Activated CD8-positive, alpha-beta memory T cell treated with anti-CD3 and anti-CD28 coated beads, Interleukin-2, amount 10 ng/mL, durations not matched to agents 7 days and 5 days (primary cell): ENCODE measurements around the gene STING1. TPM values are rescaled to one million over a fixed set of nuclear protein-coding genes. Genes with fewer than 3 reads are reported as not detected.

ENCODE experiments used
- ATAC-seq: fragments of 150-1000 bp; cut with Tn5 transposase; one replicate; pipeline ENCODE4 v1.10.0; 2021; ENCODE audit warnings: moderate library complexity
- CTCF ChIA-PET: fragments of 350-600 bp; sonication (Branson Sonifier 250); formaldehyde crosslinking; loops from one replicate; lab custom pipeline; 2021; ENCODE audit warnings: antibody characterized with exemption; lab: Charles Lee
- DNase-seq: peaks from one replicate; pipeline ENCODE4 v3.0.0-alpha.2; 2020
- H3K27ac Mint-ChIP-seq: one replicate; pipeline ENCODE4 v1.8.0; 2021; ENCODE audit warnings: mild to moderate bottlenecking, mixed read lengths
- H3K27me3 Mint-ChIP-seq: one replicate; pipeline ENCODE4 v1.8.0; 2021; ENCODE audit warnings: mixed read lengths
- H3K36me3 Mint-ChIP-seq: one replicate; pipeline ENCODE4 v1.8.0; 2021; ENCODE audit warnings: mild to moderate bottlenecking, mixed read lengths
- H3K4me1 Mint-ChIP-seq: one replicate; pipeline ENCODE4 v1.8.0; 2021; ENCODE audit warnings: mixed read lengths
- H3K4me3 Mint-ChIP-seq: one replicate; pipeline ENCODE4 v1.8.0; 2021; ENCODE audit warnings: mild to moderate bottlenecking, moderate library complexity, mixed read lengths
- H3K9me3 Mint-ChIP-seq: one replicate; pipeline ENCODE4 v1.8.0; 2022; ENCODE audit warnings: low read depth, mixed read lengths
- total RNA-seq, 2 experiments: library from RNA; stranded (reverse); gene quantifications; one replicate each; pipeline ENCODE4 v1.2.3, GENCODE V29; 2021

STING1 gene
- total RNA-seq, 2 experiments from 2014 or later: 103 to 115 TPM

DNA sequence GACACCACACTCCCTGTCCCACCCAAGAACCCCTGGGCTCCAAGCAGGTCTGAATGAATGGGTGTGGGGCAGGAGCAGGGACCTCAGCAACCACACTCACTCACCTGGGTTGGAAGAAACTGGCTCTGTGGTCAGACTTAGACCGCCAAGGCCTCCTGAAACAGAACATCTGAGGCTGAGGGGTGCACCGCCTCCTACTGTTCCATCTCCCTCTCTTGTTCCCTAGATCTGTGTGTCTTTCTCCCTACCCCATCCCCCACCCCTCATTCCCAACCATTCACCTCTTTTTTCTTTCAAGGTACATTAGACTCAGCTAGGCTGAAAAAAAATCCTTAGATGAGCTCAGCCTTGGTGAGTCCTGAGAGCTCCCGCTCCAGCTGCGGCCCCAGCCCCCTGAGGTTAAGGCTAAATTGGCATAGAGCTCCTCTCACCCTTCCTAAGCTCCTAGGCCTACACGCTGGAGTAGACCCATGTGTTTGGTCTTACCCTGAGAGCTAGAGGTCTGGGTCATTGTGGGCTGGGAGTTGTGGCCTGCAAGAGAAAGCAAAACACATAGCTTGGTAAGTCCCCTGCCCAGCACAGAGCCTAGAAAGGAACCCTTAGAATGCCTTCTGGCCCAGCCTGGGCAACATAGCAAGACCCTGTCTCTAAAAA, 24.8 kb downstream of the STING1 start:
- ATAC-seq (peak; percentile 8), DNase-seq (peak; percentile 80)
- Mint-ChIP-seq H3K4me1 (peaks cover 66% of the 10 kb centered on the region), H3K36me3 (no peaks in the 10 kb centered on the region), H3K27ac (peak overlapping the region; percentile 86), H3K27me3 (no peaks in the 10 kb centered on the region), H3K4me3 (no peak overlapping the region), H3K9me3 (no peaks in the 10 kb centered on the region)
- CTCF ChIA-PET: interaction anchor here (0.7 to 2.4 kb wide), 22 partner anchors 9 to 308 kb away, joined by 3 to 17 read pairs (median 3); partner anchors contain the start of genes DNAJC18 and STING1

DNA sequence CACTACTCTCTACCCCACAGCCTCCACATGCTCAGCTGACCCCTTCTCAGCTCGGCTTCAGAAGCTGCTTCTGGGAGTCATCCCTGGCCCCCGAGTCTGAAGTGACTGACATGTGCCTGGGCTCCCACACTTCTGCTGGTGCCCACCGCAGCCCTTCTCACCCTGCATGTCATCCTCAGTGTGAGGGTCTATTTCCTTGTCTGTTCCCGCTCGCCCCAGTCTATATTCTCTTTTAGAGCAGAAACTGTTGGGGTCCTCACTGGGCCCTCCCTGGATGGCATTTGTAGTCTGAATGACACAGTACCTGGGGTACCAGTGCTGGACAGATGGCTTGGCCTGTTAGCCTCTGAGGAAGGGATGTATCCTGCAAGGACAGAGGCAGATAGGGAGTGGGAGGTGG, 25.3 kb downstream of the STING1 start:
- Mint-ChIP-seq H3K27me3 (no peaks in the 10 kb centered on the region), H3K9me3 (no peaks in the 10 kb centered on the region), H3K27ac (peak overlapping the region; percentile 86), H3K4me3 (no peak overlapping the region), H3K4me1 (peaks cover 66% of the 10 kb centered on the region), H3K36me3 (no peaks in the 10 kb centered on the region)
- ATAC-seq: no peak
- DNase-seq: no peak
- CTCF ChIA-PET: interaction anchor here (0.7 to 3.1 kb wide), 10 partner anchors 9 to 56 kb away, joined by 3 to 17 read pairs (median 4); partner anchors contain the start of gene DNAJC18

DNA sequence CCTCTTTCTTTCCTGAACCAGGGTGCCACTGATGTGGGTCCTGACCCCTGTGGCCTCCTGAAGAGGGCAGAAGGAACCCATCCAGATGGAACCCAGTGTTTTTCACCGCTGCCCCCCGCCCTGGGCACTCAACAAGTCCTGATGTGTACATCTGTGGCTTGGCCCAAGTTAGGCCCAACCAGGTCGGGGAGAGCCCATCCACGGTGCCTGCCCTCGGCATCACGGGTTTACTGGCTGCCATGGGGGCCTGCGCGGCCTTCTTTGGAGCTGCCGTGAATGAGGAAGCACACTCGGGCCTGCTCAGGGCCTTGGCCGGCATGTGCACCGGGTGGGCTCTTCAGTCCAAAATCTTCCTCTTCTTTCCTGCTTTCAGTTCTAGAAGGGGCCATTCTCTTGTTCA, 25.8 kb downstream of the STING1 start:
- Mint-ChIP-seq H3K9me3 (no peaks in the 10 kb centered on the region), H3K4me1 (peaks cover 66% of the 10 kb centered on the region), H3K4me3 (no peak overlapping the region), H3K27ac (peak overlapping the region; percentile 2), H3K27me3 (no peaks in the 10 kb centered on the region), H3K36me3 (no peaks in the 10 kb centered on the region)
- no peak for ATAC-seq
- no peak for DNase-seq
- CTCF ChIA-PET: interaction anchor here (0.7 to 3.1 kb wide), 6 partner anchors 9 to 58 kb away, joined by 3 to 14 read pairs (median 3); partner anchors contain the start of gene DNAJC18

DNA sequence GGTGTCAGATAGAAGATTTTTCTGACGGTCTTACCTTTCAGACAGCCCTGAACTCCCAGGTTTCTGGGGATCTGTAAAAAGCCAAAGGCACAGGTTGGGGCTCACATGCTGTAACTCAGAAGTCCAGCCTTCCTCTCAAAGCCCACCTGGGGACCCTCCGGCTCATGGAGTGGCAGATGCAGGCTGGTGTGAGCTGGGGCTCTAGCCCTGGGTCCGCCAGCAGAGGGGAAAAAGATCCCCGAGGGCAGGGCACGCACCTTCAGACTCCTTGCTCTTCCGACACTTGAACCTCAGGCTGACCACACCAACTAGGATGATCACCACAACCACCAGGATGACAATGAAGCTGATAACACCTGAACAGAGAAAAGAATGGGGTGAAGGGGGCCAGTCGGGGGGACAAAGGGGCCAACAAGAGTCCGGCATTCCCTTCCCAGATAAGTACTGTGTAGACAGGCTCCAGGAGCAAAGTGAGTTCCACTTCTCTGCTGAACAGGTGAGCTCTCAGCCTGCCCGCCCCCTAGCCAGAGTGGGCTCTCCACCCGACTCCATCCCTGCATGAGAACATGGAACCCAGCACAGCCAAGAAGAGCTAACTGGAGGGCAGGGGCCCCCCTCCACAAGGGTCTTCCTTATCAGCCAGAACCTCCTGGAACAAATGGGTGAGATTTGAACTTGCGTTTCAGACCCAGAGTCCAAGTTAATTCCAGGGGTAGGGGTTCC, 27.8 kb downstream of the STING1 start:
- ATAC-seq (peak; percentile 2), DNase-seq (no peak)
- H3K36me3 Mint-ChIP-seq: no peaks in the 10 kb centered on the region
- H3K4me1 Mint-ChIP-seq: peaks cover 48% of the 10 kb centered on the region
- peak overlapping the region; percentile 56 for H3K27ac Mint-ChIP-seq
- H3K4me3 Mint-ChIP-seq: no peak overlapping the region
- CTCF ChIA-PET: interaction anchor here (1.0 to 3.1 kb wide), 5 partner anchors 9 to 182 kb away, joined by 3 to 14 read pairs (median 4); partner anchors contain the start of gene STING1
- H3K9me3 Mint-ChIP-seq: no peaks in the 10 kb centered on the region
- H3K27me3 Mint-ChIP-seq: no peaks in the 10 kb centered on the region

DNA sequence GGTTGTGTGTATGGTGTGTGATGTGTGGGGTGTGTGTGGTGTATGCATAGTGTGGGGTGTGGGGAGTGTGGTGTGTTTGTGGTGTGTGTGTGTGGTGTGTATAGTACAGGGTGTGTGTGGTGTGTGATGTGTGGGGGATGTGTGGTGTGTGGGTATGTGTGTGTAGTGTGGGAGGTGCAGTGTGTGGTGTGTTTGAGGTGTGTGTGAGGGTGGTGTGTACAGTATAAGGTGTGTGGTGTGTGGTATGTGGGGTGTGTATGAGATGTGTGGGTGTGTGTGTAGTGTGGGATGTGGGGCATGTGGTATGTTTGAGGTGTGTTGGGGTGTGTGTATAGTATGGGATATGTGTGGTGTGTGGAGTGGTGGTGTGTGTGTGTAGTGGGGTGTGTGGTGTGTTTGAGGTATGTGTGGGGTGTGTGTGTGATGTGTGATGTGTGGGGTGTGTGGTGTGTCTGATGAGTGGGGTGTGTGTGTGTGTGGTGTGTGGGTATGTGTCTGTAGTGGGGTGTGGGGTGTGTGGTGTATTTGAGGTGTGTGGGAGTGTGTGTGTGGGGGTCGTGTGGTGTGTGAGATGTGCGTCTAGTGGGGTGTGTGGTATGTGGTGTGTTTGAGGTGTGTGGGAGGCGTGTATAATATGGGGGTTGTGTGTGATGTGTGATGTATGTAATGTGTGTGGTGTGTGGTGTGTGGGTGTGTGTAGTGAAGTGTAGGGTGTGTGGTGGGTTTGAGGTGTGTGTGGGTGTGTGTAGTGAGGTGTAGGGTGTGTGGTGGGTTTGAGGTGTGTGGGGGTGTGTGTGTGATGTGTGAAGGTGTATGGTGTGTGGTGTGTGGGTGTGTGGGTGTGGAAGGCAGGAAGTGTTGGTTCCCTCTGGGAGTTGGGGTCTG, 28.6 kb downstream of the STING1 start:
- ATAC-seq (peak; percentile 2), DNase-seq (peak; percentile 69)
- Mint-ChIP-seq H3K4me3 (no peak overlapping the region), H3K27ac (peak overlapping the region; percentile 56), H3K9me3 (no peaks in the 10 kb centered on the region), H3K36me3 (no peaks in the 10 kb centered on the region), H3K27me3 (no peaks in the 10 kb centered on the region), H3K4me1 (peaks cover 42% of the 10 kb centered on the region)
- CTCF ChIA-PET: interaction anchor here (1.4 to 3.1 kb wide), 2 partner anchors 28 to 32 kb away, joined by 4 to 14 read pairs; partner anchors contain the start of gene STING1

DNA sequence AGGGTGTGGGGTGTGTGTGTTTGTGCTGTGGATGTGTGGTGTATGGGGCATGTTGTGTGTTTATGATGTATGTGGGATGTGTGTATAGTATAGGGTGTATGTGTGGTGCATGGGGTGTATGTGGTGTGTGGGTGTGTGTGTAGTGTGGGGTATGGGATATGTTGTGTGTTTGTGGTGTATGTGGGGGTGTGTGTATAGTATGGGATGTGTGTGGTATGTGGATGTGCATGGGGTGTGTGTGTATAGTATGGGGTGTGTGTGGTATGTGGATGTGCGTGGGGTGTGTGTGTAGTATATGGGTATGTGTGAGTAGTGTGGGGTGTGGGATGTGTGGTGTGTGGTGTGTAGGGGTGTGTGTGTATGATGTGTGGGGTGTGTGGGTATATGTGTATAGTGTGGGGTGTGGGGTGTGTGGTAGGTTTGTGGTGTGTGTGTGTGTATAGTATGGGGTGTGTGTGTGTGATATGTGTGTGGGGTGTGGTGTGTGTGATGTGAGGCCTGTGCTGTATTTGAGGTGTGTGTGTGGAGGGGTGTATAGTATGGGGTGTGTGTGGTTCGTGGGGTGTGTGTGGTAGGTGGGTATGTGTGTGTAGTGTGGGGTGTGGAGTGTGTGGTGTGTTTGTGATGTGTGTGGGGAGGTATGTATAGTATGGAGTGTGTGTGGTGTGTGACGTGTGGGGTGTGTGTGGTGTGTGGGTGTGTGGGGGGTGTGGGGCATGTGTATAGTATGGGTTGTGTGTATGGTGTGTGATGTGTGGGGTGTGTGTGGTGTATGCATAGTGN, 30.5 kb downstream of the STING1 start:
- no peak overlapping the region for H3K27ac Mint-ChIP-seq
- no peaks in the 10 kb centered on the region for H3K9me3 Mint-ChIP-seq
- H3K36me3 Mint-ChIP-seq: peaks cover 3% of the 10 kb centered on the region
- ATAC-seq (no peak), DNase-seq (no peak)
- no peak overlapping the region for H3K4me3 Mint-ChIP-seq
- H3K4me1 Mint-ChIP-seq: peaks cover 45% of the 10 kb centered on the region
- CTCF ChIA-PET: no interaction called here
- H3K27me3 Mint-ChIP-seq: no peaks in the 10 kb centered on the region

DNA sequence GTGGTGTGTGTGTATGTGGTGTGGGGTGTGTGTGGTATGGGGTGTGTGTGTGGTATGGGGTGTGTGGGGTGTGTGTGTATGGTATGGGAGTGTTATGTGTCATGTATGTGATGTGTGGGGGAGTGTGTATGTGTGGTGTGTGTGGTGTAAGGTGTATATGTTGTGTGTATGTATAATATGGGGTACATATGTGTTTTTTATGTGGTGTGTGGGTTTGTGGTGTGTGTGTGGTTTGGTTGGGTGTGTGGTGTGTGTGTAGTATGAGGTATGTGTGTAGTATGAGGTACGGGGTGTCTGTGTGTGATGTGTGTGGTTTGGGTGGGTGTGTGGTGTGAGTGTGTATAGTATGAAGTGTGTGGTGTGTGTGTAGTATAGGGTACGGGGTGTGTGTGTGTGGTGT, 31.4 kb downstream of the STING1 start:
- CTCF ChIA-PET: no interaction called here
- no peak for DNase-seq
- H3K27ac Mint-ChIP-seq: no peak overlapping the region
- no peaks in the 10 kb centered on the region for H3K27me3 Mint-ChIP-seq
- no peak for ATAC-seq
- no peaks in the 10 kb centered on the region for H3K9me3 Mint-ChIP-seq
- H3K36me3 Mint-ChIP-seq: peaks cover 3% of the 10 kb centered on the region
- no peak overlapping the region for H3K4me3 Mint-ChIP-seq
- peaks cover 48% of the 10 kb centered on the region for H3K4me1 Mint-ChIP-seq

DNA sequence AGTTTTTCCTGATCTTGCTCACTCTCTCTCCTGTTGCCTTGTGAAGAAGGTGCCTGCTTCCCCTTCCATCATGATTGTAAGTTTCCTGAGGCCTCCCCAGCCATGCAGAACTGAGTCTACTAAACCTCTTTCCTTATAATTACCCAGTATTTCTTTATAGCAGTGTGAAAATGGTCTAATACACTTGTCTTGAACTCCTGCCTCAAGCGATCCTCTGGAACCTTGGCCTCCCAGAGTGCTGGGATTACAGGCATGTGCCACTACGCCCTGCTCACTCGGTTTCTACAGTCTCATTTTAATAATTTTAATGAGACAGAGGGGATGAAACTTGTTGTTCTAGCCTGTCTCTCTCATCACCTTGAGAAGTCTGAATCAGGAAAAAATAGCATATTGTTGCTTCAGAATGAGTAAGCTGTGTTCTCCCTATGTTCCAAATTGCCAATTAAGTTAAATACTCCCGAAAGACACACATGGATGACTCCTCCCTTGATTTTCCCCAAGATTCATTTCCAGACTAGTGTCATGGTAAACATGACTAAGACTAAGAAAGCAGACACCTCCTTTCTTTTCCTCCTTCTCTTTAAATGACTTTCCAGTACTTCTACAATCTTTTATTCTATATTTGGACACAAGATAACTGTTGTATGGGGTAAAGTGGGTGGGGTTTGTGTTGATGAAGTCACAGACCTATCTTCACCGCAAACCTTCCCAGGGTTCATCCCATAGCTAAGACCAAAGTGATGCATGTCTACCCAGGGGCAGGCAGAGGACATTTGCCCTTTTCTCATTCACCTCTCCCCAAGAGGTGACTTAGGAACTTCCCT, 35.4 kb downstream of the STING1 start:
- Mint-ChIP-seq H3K4me1 (peaks cover 65% of the 10 kb centered on the region), H3K27me3 (no peaks in the 10 kb centered on the region), H3K36me3 (peaks cover 3% of the 10 kb centered on the region), H3K9me3 (no peaks in the 10 kb centered on the region), H3K4me3 (no peak overlapping the region), H3K27ac (peak overlapping the region; percentile 81)
- DNase-seq (peak; percentile 66), ATAC-seq (peak; percentile 74)
- CTCF ChIA-PET: interaction anchor here (0.8 to 2.1 kb wide), 9 partner anchors 8 to 179 kb away, joined by 3 to 17 read pairs (median 3); partner anchors contain the start of genes DNAJC18 and STING1

DNA sequence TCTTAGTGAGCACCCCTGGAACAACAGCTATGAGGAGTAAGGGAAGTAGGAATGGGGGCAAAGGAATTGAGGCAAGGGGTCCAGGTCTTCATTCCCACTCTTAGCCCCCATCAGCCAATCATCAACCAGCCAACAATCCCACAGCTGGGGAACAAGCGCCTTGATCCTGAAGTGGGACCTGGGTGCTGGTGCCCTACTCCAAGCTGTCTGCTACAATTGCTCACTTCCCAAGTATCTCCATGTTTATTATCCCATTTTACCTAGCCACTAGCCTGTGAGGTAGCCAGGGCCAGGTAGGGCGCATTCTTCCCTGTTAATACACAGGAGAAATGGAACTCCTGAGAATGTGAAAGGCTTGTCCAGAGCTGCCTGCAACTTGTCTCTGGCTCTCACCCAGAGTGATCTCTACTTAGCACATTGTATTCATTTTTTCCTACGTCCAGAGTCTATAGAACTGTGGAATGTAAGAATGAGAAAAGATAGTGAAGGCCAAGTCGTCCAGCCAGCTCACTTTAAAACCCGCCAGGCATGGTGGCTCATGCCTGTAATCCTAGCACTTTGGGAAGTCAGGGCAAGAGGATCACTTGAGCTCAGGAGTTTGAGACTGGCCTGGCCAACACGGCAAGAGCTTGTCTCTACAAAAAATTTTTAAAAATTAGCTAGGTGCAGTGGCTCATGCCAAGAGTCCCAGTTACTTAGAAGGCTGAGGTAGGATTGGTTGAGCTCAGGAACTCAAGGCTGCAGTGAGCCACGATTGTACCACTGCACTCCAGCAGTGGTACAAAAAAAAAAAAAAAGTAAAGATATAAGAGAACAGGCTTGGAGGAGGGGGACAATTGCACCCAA, 37.0 kb downstream of the STING1 start:
- peaks cover 3% of the 10 kb centered on the region for H3K36me3 Mint-ChIP-seq
- no peaks in the 10 kb centered on the region for H3K9me3 Mint-ChIP-seq
- CTCF ChIA-PET: interaction anchor here (0.6 to 1.4 kb wide), 6 partner anchors 9 to 190 kb away, joined by 3 to 4 read pairs (median 3); no protein-coding TSS in a partner anchor
- peaks cover 79% of the 10 kb centered on the region for H3K4me1 Mint-ChIP-seq
- H3K4me3 Mint-ChIP-seq: no peak overlapping the region
- DNase-seq: no peak
- peak overlapping the region; percentile 18 for H3K27ac Mint-ChIP-seq
- ATAC-seq: no peak
- no peaks in the 10 kb centered on the region for H3K27me3 Mint-ChIP-seq

DNA sequence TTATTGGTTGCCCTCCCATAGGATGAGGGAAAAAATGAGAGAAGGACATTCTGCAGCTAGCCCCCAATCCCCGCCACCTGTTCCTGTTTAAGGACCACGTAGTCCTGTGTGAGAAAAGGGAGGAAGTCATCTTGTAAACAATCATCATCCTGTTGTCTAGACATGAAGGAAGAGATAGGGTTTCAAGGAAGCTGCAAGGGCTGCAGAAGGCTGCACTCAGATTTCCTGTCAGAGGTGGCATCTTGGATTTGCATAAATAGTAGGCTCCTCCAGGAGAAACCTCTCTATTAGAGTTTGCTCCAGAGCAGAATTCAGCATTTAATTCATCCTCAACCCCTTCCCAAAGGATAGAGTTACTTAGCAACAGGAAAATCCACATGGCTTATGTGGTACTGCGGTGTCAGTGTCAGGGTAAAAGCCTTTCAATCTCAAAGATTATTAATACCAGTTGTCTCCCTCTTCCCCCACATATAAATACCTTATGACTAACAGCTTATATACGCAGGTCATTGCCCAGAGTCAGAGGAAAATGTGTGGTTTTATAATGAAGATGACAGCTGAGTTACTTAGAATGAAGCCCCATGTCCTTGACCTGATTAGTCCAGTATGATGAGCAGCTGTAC, 38.6 kb downstream of the STING1 start:
- ATAC-seq (no peak), DNase-seq (no peak)
- Mint-ChIP-seq H3K36me3 (peaks cover 3% of the 10 kb centered on the region), H3K27me3 (no peaks in the 10 kb centered on the region), H3K27ac (peak overlapping the region; percentile 83), H3K4me1 (peaks cover 90% of the 10 kb centered on the region), H3K9me3 (no peaks in the 10 kb centered on the region), H3K4me3 (no peak overlapping the region)
- CTCF ChIA-PET: interaction anchor here (1.2 to 4.3 kb wide), 2 partner anchors 14 to 69 kb away, joined by 3 to 22 read pairs; no protein-coding TSS in a partner anchor
